OCI-LY3 (cell line): ENCODE results near the gene SPNS3.

Experiments used
- H2AFZ ChIP-seq: fragments of 200-600, 300-600 bp; shearing (Covaris generic); 2 replicates; pipeline ENCODE4 v1.6.0; 2014; ENCODE audit warnings: antibody characterized with exemption, low read depth, low read length
- H3K27ac ChIP-seq: fragments of 200-600, 300-600 bp; sonication (generic); 2 replicates; pipeline ENCODE4 v1.5.1; 2014; ENCODE audit warnings: mild to moderate bottlenecking, low read length, moderate library complexity, mixed read lengths
- H3K27me3 ChIP-seq: fragments of 200-600, 300-600 bp; sonication (generic); 2 replicates; pipeline ENCODE4 v1.6.1; 2014; ENCODE audit warnings: low read depth, low read length, mixed read lengths
- H3K36me3 ChIP-seq: fragments of 200-600, 300-600 bp; sonication (generic); replicated peaks from 2 replicates; pipeline ENCODE3; 2014; ENCODE audit warnings: low read depth, low read length, mixed read lengths
- H3K4me1 ChIP-seq: fragments of 300-600, 200-600 bp; sonication (generic); 2 replicates; pipeline ENCODE4 v1.6.1; 2014; ENCODE audit warnings: low read length, mixed read lengths
- H3K4me2 ChIP-seq: fragments of 200-600, 300-600 bp; sonication (generic); 2 replicates; pipeline ENCODE4 v1.6.1; 2014; ENCODE audit warnings: low read length, mixed read lengths
- H3K4me3 ChIP-seq: fragments of 300-600, 200-600 bp; sonication (generic); 2 replicates; pipeline ENCODE4 v1.5.1; 2014; ENCODE audit warnings: antibody characterized with exemption, mild to moderate bottlenecking, low read length, moderate library complexity
- H3K79me2 ChIP-seq: fragments of 300-600, 200-600 bp; shearing (Covaris generic); 2 replicates; pipeline ENCODE4 v1.6.1; 2014; ENCODE audit warnings: mild to moderate bottlenecking, low read length, mixed read lengths
- H3K9ac ChIP-seq: fragments of 300-600, 200-600 bp; shearing (Covaris generic); 2 replicates; pipeline ENCODE4 v1.6.0; 2014; ENCODE audit warnings: mild to moderate bottlenecking, low read length, moderate library complexity
- H3K9me3 ChIP-seq: fragments of 200-600, 300-600 bp; shearing (Covaris generic); 2 replicates; pipeline ENCODE4 v1.6.1; 2014; ENCODE audit warnings: low read length, mixed read lengths; ENCODE audit not compliant: insufficient read depth
- H4K20me1 ChIP-seq: fragments of 200-600, 300-600 bp; sonication (generic); 2 replicates; pipeline ENCODE4 v1.6.1; 2016; ENCODE audit warnings: low read length, mixed read lengths; ENCODE audit not compliant: insufficient read depth
- EZH2phosphoT487 ChIP-seq: fragments of 200-600 bp; shearing (Covaris generic); IDR thresholded peaks from 2 replicates; pipeline ENCODE4 v1.6.1; 2018; ENCODE audit warnings: antibody characterized with exemption, mixed run types, low read depth
- TF ChIP-seq, protein P1 (sequence below): fragments of 200-600, 300-600 bp; sonication (generic); IDR thresholded peaks from 2 replicates; pipeline ENCODE4 v1.5.1; 2014; ENCODE audit warnings: antibody characterized with exemption, low read length, low read depth

SPNS3 gene

DNA sequence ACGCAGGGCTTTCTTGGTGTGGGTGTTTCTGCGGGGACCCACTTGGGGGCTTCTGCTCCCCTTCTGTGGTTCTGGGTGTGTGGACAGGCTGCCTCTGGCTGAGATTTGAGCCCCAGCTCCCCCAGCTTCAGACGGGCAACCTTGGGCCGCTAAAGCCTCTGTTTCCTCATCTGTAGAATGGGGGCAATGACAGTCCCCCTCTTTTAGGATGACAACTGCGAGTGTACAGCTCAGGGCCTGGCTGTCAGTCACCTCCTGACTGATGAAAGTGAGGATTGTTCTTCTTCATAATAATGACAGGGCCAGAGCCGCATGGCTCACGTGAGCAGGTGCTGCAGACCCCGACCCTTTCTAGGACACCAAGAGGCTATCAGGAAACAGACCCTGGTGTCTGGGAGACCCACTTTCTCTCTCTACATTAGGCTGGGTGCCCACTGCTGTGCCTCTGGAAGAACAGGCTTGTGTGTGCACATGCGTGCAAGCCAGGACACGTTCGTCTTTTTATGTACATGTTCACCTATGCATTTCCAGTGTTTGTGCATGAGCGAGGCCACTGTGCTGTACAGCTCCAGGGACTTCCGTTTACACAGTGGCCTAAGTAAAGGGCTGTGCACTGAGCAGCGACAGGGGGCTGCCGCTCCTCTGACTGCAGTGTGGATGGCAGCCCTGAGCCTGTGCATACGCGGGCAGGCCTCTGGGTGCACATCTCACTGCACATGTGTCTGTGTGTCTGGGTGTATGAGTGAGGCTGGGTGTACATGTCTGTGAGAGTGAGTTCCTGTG lies 4.6 kb downstream of the SPNS3 start:
- Histone ChIP-seq H3K4me2 (no peak overlapping the region), H3K4me3 (no peak overlapping the region), H3K79me2 (no peaks in the 10 kb centered on the region), H3K27me3 (no peaks in the 10 kb centered on the region), H4K20me1 (no peaks in the 10 kb centered on the region), H3K9ac (no peak overlapping the region), H3K36me3 (no peaks in the 10 kb centered on the region), H3K9me3 (no peaks in the 10 kb centered on the region), H2AFZ (no peak overlapping the region), H3K4me1 (peaks cover 19% of the 10 kb centered on the region), H3K27ac (no peak overlapping the region)
- TF ChIP-seq, protein P1, sequence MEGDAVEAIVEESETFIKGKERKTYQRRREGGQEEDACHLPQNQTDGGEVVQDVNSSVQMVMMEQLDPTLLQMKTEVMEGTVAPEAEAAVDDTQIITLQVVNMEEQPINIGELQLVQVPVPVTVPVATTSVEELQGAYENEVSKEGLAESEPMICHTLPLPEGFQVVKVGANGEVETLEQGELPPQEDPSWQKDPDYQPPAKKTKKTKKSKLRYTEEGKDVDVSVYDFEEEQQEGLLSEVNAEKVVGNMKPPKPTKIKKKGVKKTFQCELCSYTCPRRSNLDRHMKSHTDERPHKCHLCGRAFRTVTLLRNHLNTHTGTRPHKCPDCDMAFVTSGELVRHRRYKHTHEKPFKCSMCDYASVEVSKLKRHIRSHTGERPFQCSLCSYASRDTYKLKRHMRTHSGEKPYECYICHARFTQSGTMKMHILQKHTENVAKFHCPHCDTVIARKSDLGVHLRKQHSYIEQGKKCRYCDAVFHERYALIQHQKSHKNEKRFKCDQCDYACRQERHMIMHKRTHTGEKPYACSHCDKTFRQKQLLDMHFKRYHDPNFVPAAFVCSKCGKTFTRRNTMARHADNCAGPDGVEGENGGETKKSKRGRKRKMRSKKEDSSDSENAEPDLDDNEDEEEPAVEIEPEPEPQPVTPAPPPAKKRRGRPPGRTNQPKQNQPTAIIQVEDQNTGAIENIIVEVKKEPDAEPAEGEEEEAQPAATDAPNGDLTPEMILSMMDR = no peak
- TF ChIP-seq EZH2phosphoT487 = no peak

DNA sequence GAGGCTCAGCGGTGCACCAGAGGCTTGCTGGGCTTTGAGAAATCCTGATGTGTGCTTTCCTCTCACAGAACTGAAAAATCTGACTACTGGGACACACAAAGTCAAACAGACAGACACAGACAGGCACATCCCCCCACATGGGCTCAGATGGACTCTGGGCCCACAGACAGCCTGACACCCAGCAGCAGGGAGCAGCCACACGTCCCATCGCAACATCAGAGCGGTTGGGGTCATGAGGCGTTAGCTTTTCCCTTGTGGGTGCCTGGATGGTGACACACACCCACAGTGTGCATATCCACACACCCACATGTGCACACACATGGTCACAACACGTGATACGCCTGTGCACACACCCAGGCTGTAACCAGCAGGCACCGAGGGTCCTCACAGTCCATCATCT lies 6.3 kb downstream of the SPNS3 start:
- peaks cover 11% of the 10 kb centered on the region for H3K4me1 ChIP-seq
- TF ChIP-seq, protein P1 = no peak
- no peak for TF ChIP-seq EZH2phosphoT487
- no peaks in the 10 kb centered on the region for H3K9me3 ChIP-seq
- no peaks in the 10 kb centered on the region for H3K79me2 ChIP-seq
- no peak overlapping the region for H3K9ac ChIP-seq
- H4K20me1 ChIP-seq = no peaks in the 10 kb centered on the region
- H3K4me3 ChIP-seq = no peak overlapping the region
- H3K4me2 ChIP-seq = no peak overlapping the region
- no peaks in the 10 kb centered on the region for H3K36me3 ChIP-seq
- H3K27me3 ChIP-seq = no peaks in the 10 kb centered on the region
- no peak overlapping the region for H3K27ac ChIP-seq
- H2AFZ ChIP-seq = no peak overlapping the region

DNA sequence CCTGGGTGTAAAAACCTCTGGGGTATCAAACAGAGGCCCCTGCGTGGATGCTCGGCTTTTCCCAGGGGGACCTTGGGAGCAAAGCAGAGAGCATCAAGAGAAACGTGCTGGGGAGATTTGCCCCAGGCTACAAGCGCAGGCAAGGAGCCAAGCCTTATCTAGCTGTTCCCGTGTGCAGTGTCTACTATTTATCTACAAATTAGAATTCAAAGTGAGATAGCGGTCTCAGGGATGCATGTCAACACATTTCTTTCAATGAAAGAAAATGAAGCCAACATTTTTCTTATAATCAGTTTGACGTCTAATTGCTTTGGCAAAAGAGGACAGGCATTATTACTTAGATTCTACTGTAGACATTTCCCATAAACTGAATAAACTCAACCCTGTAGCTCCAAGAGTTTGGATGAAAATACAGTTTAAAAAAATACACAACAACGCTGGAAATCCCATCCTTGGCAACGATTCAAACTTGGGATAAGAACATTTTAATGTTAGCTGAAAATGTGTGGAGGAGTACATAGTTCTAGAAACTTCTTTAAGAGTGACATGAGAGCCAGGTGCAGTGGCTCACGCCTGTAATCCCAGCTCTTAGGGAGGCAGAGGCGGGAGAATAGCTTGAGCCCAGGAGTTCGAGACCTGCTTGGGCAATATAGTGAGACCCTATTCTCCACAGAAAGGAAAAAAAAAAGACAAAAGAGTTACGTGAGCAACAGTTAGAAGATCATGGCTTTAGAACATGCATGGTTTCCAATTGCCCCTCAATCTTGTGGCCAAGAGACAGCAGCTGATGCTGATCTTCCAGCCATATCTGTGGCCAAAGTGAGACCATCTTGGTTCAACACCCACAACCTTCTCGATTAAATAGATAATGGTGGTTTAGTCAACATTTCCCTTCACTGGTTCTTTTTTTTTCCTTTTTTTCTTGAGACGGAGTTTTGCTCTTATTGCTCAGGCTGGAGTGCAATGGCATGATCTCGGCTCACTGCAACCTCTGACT lies 7.2 kb downstream of the SPNS3 start:
- no peak overlapping the region for H3K4me2 ChIP-seq
- no peaks in the 10 kb centered on the region for H4K20me1 ChIP-seq
- no peak overlapping the region for H3K27ac ChIP-seq
- H3K4me3 ChIP-seq = no peak overlapping the region
- no peaks in the 10 kb centered on the region for H3K27me3 ChIP-seq
- H3K4me1 ChIP-seq = peaks cover 11% of the 10 kb centered on the region
- no peaks in the 10 kb centered on the region for H3K36me3 ChIP-seq
- H3K9ac ChIP-seq = no peak overlapping the region
- H3K79me2 ChIP-seq = no peaks in the 10 kb centered on the region
- no peak for TF ChIP-seq EZH2phosphoT487
- TF ChIP-seq, protein P1 = no peak
- no peak overlapping the region for H2AFZ ChIP-seq
- no peaks in the 10 kb centered on the region for H3K9me3 ChIP-seq

DNA sequence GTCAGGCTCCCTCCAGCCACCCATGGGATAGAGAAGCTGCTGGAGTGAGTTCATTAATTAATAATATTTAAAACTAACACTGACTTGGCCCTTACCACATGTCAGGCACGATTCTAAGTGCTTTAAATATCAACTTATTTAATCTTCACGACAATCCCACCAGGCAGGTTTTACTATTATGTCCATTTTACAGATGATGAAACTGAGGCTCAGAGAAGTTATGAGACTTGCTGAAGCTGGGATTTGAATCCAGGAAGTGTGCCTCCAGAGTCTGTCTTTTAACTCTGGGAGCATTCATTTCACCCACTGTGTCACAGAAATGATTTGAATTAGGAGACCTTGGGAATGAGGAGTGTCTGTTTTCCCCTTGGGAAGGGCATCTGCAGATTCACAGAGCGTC lies 8.8 kb downstream of the SPNS3 start:
- Histone ChIP-seq H3K4me1 (no peaks in the 10 kb centered on the region), H3K9ac (no peak overlapping the region), H3K27me3 (no peaks in the 10 kb centered on the region), H3K27ac (no peak overlapping the region), H2AFZ (no peak overlapping the region), H3K4me3 (no peak overlapping the region), H3K36me3 (no peaks in the 10 kb centered on the region), H3K79me2 (no peaks in the 10 kb centered on the region), H4K20me1 (no peaks in the 10 kb centered on the region), H3K4me2 (no peak overlapping the region), H3K9me3 (no peaks in the 10 kb centered on the region)
- TF ChIP-seq, protein P1 = no peak
- no peak for TF ChIP-seq EZH2phosphoT487
